Trophoblast cell (in vitro differentiated cells and primary cell): ENCODE data around the gene IPO13.

ENCODE experiments used
- DNase-seq, 2 donors: peaks; one replicate each; pipeline ENCODE4 v3.0.0-alpha.2; 2016
- H2AFZ ChIP-seq: 2 replicates; pipeline ENCODE4 v1.6.1; 2013; ENCODE audit warnings: low read length, moderate library complexity, mild to moderate bottlenecking; ENCODE audit not compliant: insufficient read depth, poor library complexity
- H2AK5ac ChIP-seq: 2 replicates; pipeline ENCODE4 v1.6.1; 2013; ENCODE audit warnings: mild to moderate bottlenecking, low read length
- H2BK120ac ChIP-seq: 2 replicates; pipeline ENCODE4 v1.6.1; 2013; ENCODE audit warnings: low read length, mild to moderate bottlenecking, moderate library complexity; ENCODE audit not compliant: insufficient read depth, poor library complexity
- H2BK12ac ChIP-seq: 2 replicates; pipeline ENCODE4 v1.6.1; 2013; ENCODE audit warnings: mild to moderate bottlenecking, low read length, moderate library complexity
- H2BK5ac ChIP-seq: 2 replicates; pipeline ENCODE4 v1.6.1; 2013; ENCODE audit warnings: low read length, low read depth, moderate library complexity, mild to moderate bottlenecking; ENCODE audit not compliant: poor library complexity
- H3K14ac ChIP-seq: 2 replicates; pipeline ENCODE4 v1.6.1; 2013; ENCODE audit warnings: mild to moderate bottlenecking, low read length
- H3K18ac ChIP-seq: 2 replicates; pipeline ENCODE4 v1.6.1; 2013; ENCODE audit warnings: mild to moderate bottlenecking, low read length
- H3K23ac ChIP-seq: 2 replicates; pipeline ENCODE4 v1.6.1; 2013; ENCODE audit warnings: low read length
- H3K27ac ChIP-seq: 2 replicates; pipeline ENCODE4 v1.5.1; 2013; ENCODE audit warnings: low read depth, mild to moderate bottlenecking, inconsistent platforms, low read length, moderate library complexity
- H3K27me3 ChIP-seq: 2 replicates; pipeline ENCODE4 v1.6.1; 2013; ENCODE audit warnings: inconsistent platforms, mild to moderate bottlenecking, low read length, moderate library complexity; ENCODE audit not compliant: insufficient read depth
- H3K36me3 ChIP-seq, 2 experiments: 1 replicate in 1 of 2; 2 replicates in 1 of 2; pipeline ENCODE4 v1.6.1; 2013; ENCODE audit warnings: low read length in 2 of 2, mild to moderate bottlenecking in 2 of 2, moderate library complexity in 1 of 2; ENCODE audit not compliant: insufficient read depth in 2 of 2, control insufficient read depth in 1 of 2
- H3K4ac ChIP-seq: 2 replicates; pipeline ENCODE4 v1.6.1; 2013; ENCODE audit warnings: low read depth, mild to moderate bottlenecking, low read length, moderate library complexity
- H3K4me1 ChIP-seq, 2 experiments: 1 replicate in 1 of 2; 2 replicates in 1 of 2; pipeline ENCODE4 v1.6.1; 2013; ENCODE audit warnings: low read length in 2 of 2, mild to moderate bottlenecking in 2 of 2, moderate library complexity in 1 of 2; ENCODE audit not compliant: insufficient read depth in 2 of 2, control insufficient read depth in 1 of 2
- H3K4me2 ChIP-seq: 2 replicates; pipeline ENCODE4 v1.6.1; 2013; ENCODE audit warnings: inconsistent platforms, mild to moderate bottlenecking, low read length, moderate library complexity
- H3K4me3 ChIP-seq: 2 replicates; pipeline ENCODE4 v1.5.1; 2013; ENCODE audit warnings: mild to moderate bottlenecking, low read depth, low read length, inconsistent platforms
- H3K79me1 ChIP-seq: one replicate; pipeline ENCODE4 v1.6.1; 2013; ENCODE audit warnings: low read length
- H3K79me2 ChIP-seq: 2 replicates; pipeline ENCODE4 v1.6.1; 2013; ENCODE audit warnings: low read length, mild to moderate bottlenecking; ENCODE audit not compliant: control insufficient read depth, insufficient read depth, poor library complexity
- H3K9ac ChIP-seq: 2 replicates; pipeline ENCODE4 v1.6.1; 2013; ENCODE audit warnings: mild to moderate bottlenecking, low read length
- H3K9me3 ChIP-seq: 2 replicates; pipeline ENCODE4 v1.6.1; 2013; ENCODE audit warnings: low read depth, mild to moderate bottlenecking, control low read depth, inconsistent platforms, low read length; ENCODE audit not compliant: insufficient read depth
- H4K12ac ChIP-seq: 2 replicates; pipeline ENCODE4 v1.6.1; 2013; ENCODE audit warnings: low read depth, mild to moderate bottlenecking, low read length, moderate library complexity
- H4K8ac ChIP-seq: 2 replicates; pipeline ENCODE4 v1.6.1; 2013; ENCODE audit warnings: low read depth, mild to moderate bottlenecking, low read length, moderate library complexity
- H4K91ac ChIP-seq: one replicate; pipeline ENCODE4 v1.6.1; 2013; ENCODE audit warnings: low read depth, mild to moderate bottlenecking, low read length, moderate library complexity
- WGBS: extraction: QIAGEN DNeasy Blood & Tissue Kit; methylation state at CpG from one replicate; pipeline ENCODE4 v1.1.7; 2013; ENCODE audit warnings: missing lambda C conversion rate; ENCODE audit not compliant: insufficient read length, insufficient coverage; ENCODE audit errors: extremely low coverage; 5-methylcytosine and 5-hydroxymethylcytosine counted together

The IPO13 gene

GRCh38 chr1:43947061-43947873 lies 517 bp downstream of the IPO13 start:
- H2BK5ac ChIP-seq = peak overlapping the region; percentile 99
- no peaks in the 10 kb centered on the region for H3K9me3 ChIP-seq
- no CpG with 5 or more reads among the region's 27 CpGs for WGBS
- no peaks in the 10 kb centered on the region for H3K27me3 ChIP-seq
- H3K23ac ChIP-seq = no peak overlapping the region
- peak overlapping the region; percentile 99 for H4K91ac ChIP-seq
- peak overlapping the region; percentile 99 for H2BK120ac ChIP-seq
- peak overlapping the region; percentile 67 for H3K14ac ChIP-seq
- H3K9ac ChIP-seq = peak overlapping the region; percentile 61
- peak overlapping the region; percentile 37 for H3K4ac ChIP-seq
- DNase-seq = no peak
- H2BK12ac ChIP-seq = no peak overlapping the region
- peak overlapping the region; percentile 53 for H3K18ac ChIP-seq
- H2AK5ac ChIP-seq = peak overlapping the region; percentile 51
- H3K79me1 ChIP-seq = peaks cover 9% of the 10 kb centered on the region
- H3K4me2 ChIP-seq = peak overlapping the region; percentile 88
- H3K4me3 ChIP-seq = peak overlapping the region; percentile 80
- H3K4me1 ChIP-seq = peaks cover 11 to 18% of the 10 kb centered on the region in 2 experiments
- H2AFZ ChIP-seq = peak overlapping the region; percentile 76
- H4K12ac ChIP-seq = peak overlapping the region; percentile 96
- peak overlapping the region; percentile 70 for H3K27ac ChIP-seq
- H3K79me2 ChIP-seq = peaks cover 10% of the 10 kb centered on the region
- H4K8ac ChIP-seq = peak overlapping the region; percentile 99
- peaks cover 6 to 7% of the 10 kb centered on the region in 2 experiments for H3K36me3 ChIP-seq

- no peak overlapping the region for H4K91ac ChIP-seq
- H3K79me1 ChIP-seq = peaks cover 9% of the 10 kb centered on the region
- H3K14ac ChIP-seq = no peak overlapping the region
- no peak overlapping the region for H3K18ac ChIP-seq
- no peak overlapping the region for H2BK5ac ChIP-seq
- no peak overlapping the region for H3K4me3 ChIP-seq
- no peak overlapping the region for H3K27ac ChIP-seq
- no peak overlapping the region for H3K9ac ChIP-seq
- H3K23ac ChIP-seq = no peak overlapping the region
- no peaks in the 10 kb centered on the region for H3K9me3 ChIP-seq
- H3K79me2 ChIP-seq = peaks cover 10% of the 10 kb centered on the region
- H4K8ac ChIP-seq = no peak overlapping the region
- no peak overlapping the region for H2BK12ac ChIP-seq
- no CpG with 5 or more reads among the region's 3 CpGs for WGBS
- no peak overlapping the region for H4K12ac ChIP-seq
- peak overlapping the region; percentile 13 for H2AFZ ChIP-seq
- DNase-seq = no peak
- no peak overlapping the region for H2BK120ac ChIP-seq
- H3K4me2 ChIP-seq = peak overlapping the region; percentile 88
- no peak overlapping the region for H2AK5ac ChIP-seq
- H3K36me3 ChIP-seq = peaks cover 6 to 7% of the 10 kb centered on the region in 2 experiments
- no peaks in the 10 kb centered on the region for H3K27me3 ChIP-seq
- no peak overlapping the region for H3K4ac ChIP-seq
- peaks cover 11 to 18% of the 10 kb centered on the region in 2 experiments for H3K4me1 ChIP-seq
Measured at GRCh38 chr1:43947874-43948437, 1.2 kb downstream of the IPO13 start.

- no peaks in the 10 kb centered on the region for H3K27me3 ChIP-seq
- H3K4me2 ChIP-seq = no peak overlapping the region
- H3K18ac ChIP-seq = no peak overlapping the region
- H3K9me3 ChIP-seq = no peaks in the 10 kb centered on the region
- H3K79me1 ChIP-seq = peaks cover 9% of the 10 kb centered on the region
- H4K12ac ChIP-seq = no peak overlapping the region
- H3K36me3 ChIP-seq = peaks cover 6 to 7% of the 10 kb centered on the region in 2 experiments
- H3K27ac ChIP-seq = no peak overlapping the region
- H3K4ac ChIP-seq = no peak overlapping the region
- no peak overlapping the region for H2BK12ac ChIP-seq
- H3K9ac ChIP-seq = no peak overlapping the region
- no peak overlapping the region for H3K14ac ChIP-seq
- peaks cover 10% of the 10 kb centered on the region for H3K79me2 ChIP-seq
- H4K91ac ChIP-seq = no peak overlapping the region
- H4K8ac ChIP-seq = no peak overlapping the region
- H2BK120ac ChIP-seq = no peak overlapping the region
- H2AFZ ChIP-seq = no peak overlapping the region
- WGBS = no CpG with 5 or more reads among the region's 13 CpGs
- no peak overlapping the region for H3K4me3 ChIP-seq
- DNase-seq = no peak
- no peak overlapping the region for H2BK5ac ChIP-seq
- peaks cover 11 to 18% of the 10 kb centered on the region in 2 experiments for H3K4me1 ChIP-seq
- H2AK5ac ChIP-seq = no peak overlapping the region
- H3K23ac ChIP-seq = no peak overlapping the region
Measured at GRCh38 chr1:43949678-43950077, 2.9 kb downstream of the IPO13 start.

GRCh38 chr1:43951021-43951985 lies 4.6 kb downstream of the IPO13 start:
- H2BK120ac ChIP-seq = no peak overlapping the region
- peaks cover 11 to 18% of the 10 kb centered on the region in 2 experiments for H3K4me1 ChIP-seq
- no peak overlapping the region for H2BK12ac ChIP-seq
- H4K8ac ChIP-seq = no peak overlapping the region
- H3K4me2 ChIP-seq = no peak overlapping the region
- no peak overlapping the region for H3K14ac ChIP-seq
- DNase-seq = no peak
- peaks cover 7 to 8% of the 10 kb centered on the region in 2 experiments for H3K36me3 ChIP-seq
- no peak overlapping the region for H4K91ac ChIP-seq
- no peak overlapping the region for H2AFZ ChIP-seq
- no peak overlapping the region for H2BK5ac ChIP-seq
- H3K9ac ChIP-seq = no peak overlapping the region
- H2AK5ac ChIP-seq = no peak overlapping the region
- peaks cover 9% of the 10 kb centered on the region for H3K79me2 ChIP-seq
- no peak overlapping the region for H3K27ac ChIP-seq
- no peaks in the 10 kb centered on the region for H3K9me3 ChIP-seq
- no peak overlapping the region for H3K4ac ChIP-seq
- no peak overlapping the region for H3K18ac ChIP-seq
- no peak overlapping the region for H3K4me3 ChIP-seq
- no peak overlapping the region for H4K12ac ChIP-seq
- WGBS = no CpG with 5 or more reads among the region's 4 CpGs
- no peaks in the 10 kb centered on the region for H3K27me3 ChIP-seq
- no peak overlapping the region for H3K23ac ChIP-seq
- peaks cover 7% of the 10 kb centered on the region for H3K79me1 ChIP-seq
